Central memory CD4-positive, alpha-beta T cell (primary cell): ENCODE results near the gene P2RY11.

ENCODE experiments used
- DNase-seq: peaks from one replicate; pipeline ENCODE4 v3.0.0; 2022

P2RY11 gene

DNA sequence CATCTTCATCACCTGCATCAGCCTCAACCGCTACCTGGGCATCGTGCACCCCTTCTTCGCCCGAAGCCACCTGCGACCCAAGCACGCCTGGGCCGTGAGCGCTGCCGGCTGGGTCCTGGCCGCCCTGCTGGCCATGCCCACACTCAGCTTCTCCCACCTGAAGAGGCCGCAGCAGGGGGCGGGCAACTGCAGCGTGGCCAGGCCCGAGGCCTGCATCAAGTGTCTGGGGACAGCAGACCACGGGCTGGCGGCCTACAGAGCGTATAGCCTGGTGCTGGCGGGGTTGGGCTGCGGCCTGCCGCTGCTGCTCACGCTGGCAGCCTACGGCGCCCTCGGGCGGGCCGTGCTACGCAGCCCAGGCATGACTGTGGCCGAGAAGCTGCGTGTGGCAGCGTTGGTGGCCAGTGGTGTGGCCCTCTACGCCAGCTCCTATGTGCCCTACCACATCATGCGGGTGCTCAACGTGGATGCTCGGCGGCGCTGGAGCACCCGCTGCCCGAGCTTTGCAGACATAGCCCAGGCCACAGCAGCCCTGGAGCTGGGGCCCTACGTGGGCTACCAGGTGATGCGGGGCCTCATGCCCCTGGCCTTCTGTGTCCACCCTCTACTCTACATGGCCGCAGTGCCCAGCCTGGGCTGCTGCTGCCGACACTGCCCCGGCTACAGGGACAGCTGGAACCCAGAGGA, 2.6 kb downstream of the P2RY11 start:
- no peak for DNase-seq

DNA sequence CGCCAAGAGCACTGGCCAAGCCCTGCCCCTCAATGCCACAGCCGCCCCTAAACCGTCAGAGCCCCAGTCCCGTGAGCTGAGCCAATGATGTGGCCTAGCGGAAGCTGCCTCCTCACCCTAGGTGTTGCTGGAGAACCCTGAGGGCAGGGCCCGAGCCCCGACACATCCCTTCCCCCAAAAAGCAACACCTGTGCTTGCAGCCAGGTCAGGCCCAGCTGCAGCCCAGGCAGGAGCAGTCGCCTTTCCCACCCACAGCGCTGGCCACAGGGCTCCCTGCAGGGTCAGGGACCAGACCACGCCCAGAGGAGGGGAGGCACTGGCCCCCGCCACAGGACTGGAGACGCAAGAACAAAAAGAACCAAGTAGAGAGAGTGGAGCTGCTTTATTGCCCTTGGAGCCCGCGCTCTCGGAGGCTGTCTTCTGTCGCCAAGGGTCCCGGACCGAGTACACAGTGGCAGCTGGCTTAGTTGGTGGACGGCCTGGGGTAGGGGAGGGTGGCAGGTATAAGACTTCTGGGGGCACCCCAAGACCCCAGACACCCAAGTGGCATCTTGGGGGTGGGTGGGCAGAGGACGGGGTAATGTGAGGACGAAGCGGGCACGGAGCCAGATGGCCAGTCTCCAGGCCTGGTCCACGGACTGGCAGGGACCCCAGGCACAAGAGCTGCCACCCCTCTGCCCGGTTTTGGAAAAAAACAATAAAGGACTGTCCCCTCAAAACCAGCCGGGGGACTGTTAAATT, 3.3 kb downstream of the P2RY11 start:
- no peak for DNase-seq

DNA sequence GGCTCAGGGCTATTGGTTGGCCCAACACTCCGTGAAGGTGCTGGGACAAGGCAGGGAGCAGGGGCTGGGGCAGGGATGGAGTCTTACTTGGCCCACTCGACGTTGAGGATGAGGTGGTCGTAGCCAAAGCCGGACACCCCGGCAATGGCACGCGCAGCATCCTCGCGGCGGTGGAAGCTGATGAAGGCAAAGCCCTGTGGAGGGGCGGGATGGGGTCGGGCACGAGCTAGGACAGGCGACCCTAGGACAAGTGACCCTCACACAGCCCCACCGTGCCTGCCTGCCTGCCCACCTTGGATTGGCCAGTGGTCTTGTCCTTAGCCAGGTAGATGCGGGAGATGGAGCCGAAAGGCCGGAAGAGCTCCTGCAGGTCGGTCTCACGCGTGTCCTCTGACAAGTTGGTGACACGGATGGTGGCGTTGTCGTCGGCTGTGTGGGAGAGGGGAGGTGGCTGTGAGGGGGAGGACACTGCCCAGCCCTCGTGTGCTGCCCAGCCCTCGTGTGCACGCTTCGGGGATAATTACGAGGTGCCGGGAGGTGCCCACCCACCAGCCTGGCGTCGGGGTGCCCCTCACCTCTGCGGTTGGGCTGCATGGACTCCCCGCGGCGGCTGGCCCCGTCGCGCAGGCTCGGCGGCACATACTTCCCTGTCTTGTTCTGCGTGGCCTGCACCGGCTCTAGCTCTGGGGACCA, 4.0 kb downstream of the P2RY11 start:
- no peak for DNase-seq

DNA sequence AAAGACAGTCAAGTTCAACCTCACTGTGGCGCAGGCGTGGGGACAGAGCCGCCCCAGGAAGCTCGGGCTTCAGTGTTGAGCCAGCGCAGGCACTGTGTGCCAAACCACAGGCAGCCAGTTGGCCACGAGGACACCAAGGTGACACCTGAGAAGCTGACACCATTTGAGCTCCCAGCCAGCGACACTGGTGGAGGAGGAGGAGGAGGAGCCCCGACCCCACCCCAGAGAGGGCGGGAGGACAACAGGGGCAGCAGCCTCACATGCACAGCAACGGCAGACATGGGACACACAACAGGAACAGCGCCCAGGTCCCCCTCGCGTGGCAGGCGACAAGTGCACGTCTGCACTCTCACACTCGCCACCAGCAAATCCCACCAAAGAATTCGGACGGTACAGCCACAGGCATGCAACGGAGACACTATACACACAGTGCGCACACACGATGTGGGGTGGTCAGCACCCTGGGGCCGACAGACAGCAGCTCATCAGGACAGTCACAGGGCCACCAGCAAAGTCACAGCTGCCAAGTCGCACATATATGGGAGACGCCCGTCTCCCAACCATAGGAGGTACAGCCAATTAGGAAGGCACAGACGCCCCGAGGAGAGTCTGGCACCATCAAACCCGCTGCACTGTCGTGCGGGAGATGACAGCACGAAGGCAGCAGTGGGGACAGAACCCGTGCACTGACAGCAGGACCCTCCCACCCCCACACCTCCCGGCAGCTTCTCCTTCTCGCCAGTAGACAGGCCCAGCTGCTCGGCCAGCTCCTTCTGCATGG, 4.8 kb downstream of the P2RY11 start:
- DNase-seq, result no peak

DNA sequence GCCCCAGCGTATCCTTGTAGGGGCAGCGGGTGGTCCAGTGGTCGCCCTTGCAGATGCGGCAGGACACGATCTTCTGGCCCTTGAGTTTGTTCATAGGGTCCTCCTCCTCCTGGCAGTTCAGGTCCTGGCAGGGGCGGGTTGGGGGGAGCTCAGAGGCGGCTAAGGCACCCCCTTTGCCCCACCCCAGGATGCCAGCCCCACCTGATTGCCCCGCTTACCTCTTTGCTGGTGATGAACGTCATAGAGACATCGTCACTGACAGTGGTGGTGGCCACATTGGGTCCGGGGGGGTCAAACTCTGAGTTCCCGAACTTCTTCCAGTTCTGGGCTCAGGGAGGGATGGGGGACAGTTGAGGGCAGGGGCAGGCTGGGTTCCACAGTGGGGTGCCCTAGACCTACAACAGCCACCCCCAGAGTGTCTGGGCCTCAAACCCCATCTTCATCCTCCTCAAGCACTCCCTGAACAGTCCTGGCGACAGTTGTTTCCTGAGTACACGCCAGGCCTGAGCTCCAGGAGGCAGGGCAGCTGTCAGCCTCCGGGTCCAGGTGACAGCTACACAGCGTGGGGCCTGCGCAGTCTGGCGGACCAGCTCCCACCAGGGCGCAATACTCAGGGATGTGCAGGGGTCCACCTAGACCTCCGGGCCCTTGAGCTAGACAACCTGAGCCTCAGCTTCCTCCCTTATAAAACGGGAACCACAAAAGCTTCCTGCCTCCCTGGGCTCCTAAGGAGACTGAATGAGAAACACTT, 5.5 kb downstream of the P2RY11 start:
- no peak for DNase-seq

DNA sequence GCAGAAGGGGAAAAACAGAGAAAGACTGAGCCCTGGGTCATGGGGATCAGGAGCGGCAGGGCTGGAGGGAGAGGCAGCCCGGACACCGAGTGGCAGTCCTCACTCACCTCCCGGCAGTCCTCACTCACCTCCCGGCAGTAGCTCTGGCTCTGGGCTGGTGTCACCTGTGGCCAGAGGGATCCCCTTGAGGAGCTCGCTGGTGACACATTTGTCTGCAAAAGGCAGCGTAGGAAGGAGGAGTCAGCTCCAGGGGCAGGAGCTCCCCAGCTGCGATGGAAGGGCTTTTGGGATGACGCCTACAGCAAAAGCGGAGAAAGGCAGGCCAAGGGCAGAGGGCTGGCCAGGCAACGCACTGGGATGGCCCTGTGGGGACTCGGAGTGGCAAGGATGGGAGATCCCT, 7.5 kb downstream of the P2RY11 start:
- no peak for DNase-seq

GRCh38 chr19:10120538-10121189, 9.2 kb downstream of the P2RY11 start:
- DNase-seq, result no peak

- DNase-seq, result no peak
Observed at GRCh38 chr19:10122045-10122444, 10.6 kb downstream of the P2RY11 start.

GRCh38 chr19:10124429-10124828, 12.9 kb downstream of the P2RY11 start:
- no peak for DNase-seq

DNA sequence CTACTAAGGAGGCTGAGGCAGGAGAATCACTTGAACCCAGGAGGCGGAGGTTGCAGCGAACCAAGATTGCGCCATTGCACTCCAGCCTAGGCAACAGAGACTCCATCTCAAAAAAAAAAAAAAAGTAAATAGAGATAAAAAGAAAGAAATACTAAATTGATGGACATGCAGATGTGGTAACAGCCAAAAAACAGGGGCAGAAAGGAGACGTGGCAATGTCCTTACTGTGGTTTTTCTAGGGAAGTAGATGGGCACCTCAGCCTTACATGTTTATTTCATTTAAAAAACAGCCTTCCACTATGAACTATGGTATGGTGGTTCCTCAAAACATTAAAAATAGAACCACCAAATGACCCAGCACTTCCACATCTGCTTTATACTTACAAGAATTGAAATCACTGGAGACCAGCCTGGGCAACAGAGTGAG, 14.7 kb downstream of the P2RY11 start:
- no peak for DNase-seq

DNA sequence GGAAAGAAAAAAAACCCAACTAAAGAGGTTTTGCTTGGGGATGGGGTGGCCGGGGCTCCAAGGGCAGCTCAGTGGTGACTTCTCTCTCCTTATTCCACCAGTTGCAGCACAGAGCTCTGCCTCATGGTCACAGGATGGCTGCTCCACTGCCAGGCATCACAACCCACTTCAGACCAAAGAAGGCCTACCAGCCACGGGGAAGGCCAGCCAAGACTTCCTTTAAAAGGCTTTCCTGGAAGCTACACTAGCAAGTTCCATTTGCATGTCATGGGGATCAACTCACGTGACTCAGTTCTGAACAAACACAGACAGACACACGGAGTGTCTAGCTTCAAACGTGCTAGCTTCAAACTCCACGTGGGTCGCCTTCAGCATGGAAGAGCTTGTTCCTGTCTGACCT, 21.4 kb downstream of the P2RY11 start:
- DNase-seq, result no peak

DNA sequence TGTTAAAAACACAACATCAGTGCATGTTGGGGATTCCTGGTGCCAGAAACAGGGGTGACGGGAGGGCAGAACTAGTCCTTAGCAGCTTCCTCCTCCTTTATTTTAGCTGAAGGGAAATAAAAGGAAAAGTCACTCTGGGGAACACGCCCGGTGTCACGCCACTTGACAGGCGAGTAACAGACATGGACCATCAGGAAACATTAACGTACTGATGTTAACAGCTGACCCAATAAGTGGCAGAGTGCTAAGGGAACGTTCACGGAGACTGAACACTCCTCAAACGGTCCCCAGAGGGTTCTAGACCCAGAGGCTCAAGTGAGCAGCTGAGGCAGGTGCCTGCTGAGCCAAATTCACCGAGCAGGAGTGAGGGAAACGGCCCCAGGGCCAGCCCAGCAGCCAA, 22.1 kb downstream of the P2RY11 start:
- no peak for DNase-seq

GRCh38 chr19:10134040-10134439, 22.5 kb downstream of the P2RY11 start:
- no peak for DNase-seq

GRCh38 chr19:10135551-10136334, 24.2 kb downstream of the P2RY11 start:
- no peak for DNase-seq

DNA sequence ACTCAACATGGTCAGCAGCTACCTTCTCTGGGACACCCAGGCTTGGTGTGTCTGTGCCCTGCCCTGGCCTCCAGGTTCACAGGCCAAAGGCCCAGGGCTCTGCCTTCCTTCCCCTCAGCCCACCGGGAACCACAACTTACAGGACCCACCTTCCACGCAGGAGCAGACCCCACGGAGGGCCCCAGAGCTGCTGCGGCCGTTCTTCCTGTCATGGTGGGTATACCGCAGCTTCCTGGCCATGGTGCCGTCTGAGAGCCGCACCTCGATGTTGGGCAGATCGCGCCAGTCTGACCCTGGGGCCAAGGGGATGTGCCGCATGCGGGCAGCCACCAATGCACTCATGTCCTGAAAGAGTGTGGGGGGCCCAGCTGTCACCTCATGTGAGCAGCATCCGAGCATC, 25.4 kb downstream of the P2RY11 start:
- DNase-seq, result no peak

- DNase-seq, result no peak
Observed at GRCh38 chr19:10137751-10138682, 26.5 kb downstream of the P2RY11 start.

DNA sequence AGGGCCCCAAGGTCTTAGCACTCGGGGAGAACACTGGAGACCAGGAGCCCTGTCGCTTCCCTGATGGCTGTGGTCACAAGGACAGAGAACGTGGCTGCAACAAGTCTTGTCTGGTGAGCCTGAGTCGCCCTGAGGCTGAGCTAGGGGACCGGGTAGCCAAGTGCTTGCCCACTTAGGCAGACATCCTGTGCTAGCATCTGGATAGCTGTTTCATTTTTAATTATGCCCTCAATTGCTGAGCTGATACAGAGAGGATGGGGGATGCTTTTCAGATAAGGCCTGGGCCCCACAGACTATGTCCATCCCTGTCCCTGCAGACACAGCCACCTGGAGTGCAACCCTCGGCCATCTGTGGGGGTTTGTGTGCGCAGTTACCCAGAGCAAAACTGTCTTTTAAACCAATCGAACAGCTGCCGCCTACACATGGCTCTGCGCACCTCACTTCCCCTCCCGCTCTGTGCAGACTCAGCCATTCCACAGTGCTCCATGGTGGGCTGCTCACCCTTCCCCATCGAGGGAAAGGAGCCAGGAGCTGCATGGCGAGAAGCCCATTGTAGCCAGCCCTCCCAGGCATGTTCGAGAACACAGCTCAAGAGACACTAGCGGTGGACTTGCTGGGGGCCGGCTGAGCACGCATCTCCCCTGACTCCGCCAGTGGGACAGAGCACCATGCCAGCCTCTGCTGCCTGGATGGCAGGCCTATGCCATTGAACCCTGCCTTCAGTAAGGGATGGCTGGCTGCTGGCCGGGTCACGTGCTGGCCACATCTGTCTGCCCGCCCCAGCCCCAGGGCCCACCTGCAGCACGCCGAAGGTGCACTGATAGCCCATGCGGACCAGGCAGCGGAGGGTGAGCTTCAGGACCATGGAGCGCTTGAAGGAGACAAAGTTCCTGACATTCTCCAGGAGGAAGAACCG, 27.6 kb downstream of the P2RY11 start:
- DNase-seq, result no peak

GRCh38 chr19:10139952-10140351, 28.5 kb downstream of the P2RY11 start:
- DNase-seq, result no peak

- no peak for DNase-seq
Observed at GRCh38 chr19:10141479-10141878, 30.0 kb downstream of the P2RY11 start.
